GM23338 (cell line): Measurements from ENCODE around the gene OTUD3.

Source experiments
- CREB1 ChIP-seq: fragments of 250-450 bp; sonication (Bioruptor Pico); IDR thresholded peaks from 2 replicates; pipeline ENCODE4 v1.5.0; 2020; ENCODE audit warnings: low read depth, mild to moderate bottlenecking, moderate library complexity
- CTCF ChIP-seq, 2 experiments: fragments of 200-600 bp in 1 of 2; sonication (generic) in 1 of 2; conservative IDR thresholded peaks; 2 replicates each; pipeline versions ENCODE4 v1.5.1 to v1.6.1; 2016 to 2017; ENCODE audit warnings: antibody characterized with exemption in 2 of 2, low read depth in 2 of 2, mild to moderate bottlenecking in 2 of 2, moderate library complexity in 1 of 2
- EZH2 ChIP-seq: fragments of 200-600 bp; sonication (generic); IDR thresholded peaks from one replicate; pipeline ENCODE4 v1.8.0; 2017; ENCODE audit warnings: antibody characterized with exemption, mild to moderate bottlenecking, low read depth; ENCODE audit not compliant: unreplicated experiment
- EZH2phosphoT487 ChIP-seq: fragments of 200-600 bp; sonication (generic); IDR thresholded peaks from one replicate; pipeline ENCODE4 v1.8.1; 2018; ENCODE audit warnings: antibody characterized with exemption; ENCODE audit not compliant: unreplicated experiment
- JUNB ChIP-seq: IDR thresholded peaks from one replicate; pipeline ENCODE4 v1.6.1; 2016; ENCODE audit warnings: antibody characterized with exemption; ENCODE audit not compliant: unreplicated experiment
- POLR2AphosphoS5 ChIP-seq: IDR thresholded peaks from 2 replicates; pipeline ENCODE4 v1.6.1; 2016; ENCODE audit warnings: antibody characterized with exemption, low read depth
- REST ChIP-seq: IDR thresholded peaks from one replicate; pipeline ENCODE4 v1.6.1; 2018; ENCODE audit warnings: antibody characterized with exemption; ENCODE audit not compliant: unreplicated experiment
- STAT1 ChIP-seq: IDR thresholded peaks from one replicate; pipeline ENCODE4 v1.6.1; 2016; ENCODE audit warnings: antibody characterized with exemption; ENCODE audit not compliant: unreplicated experiment
- ZNF114 ChIP-seq: fragments of 250-450 bp; sonication (Bioruptor Pico); IDR thresholded peaks from 2 replicates; pipeline ENCODE4 v1.5.0; 2020; ENCODE audit warnings: mild to moderate bottlenecking, moderate library complexity
- ZNF331 ChIP-seq: fragments of 250-450 bp; sonication (Bioruptor Pico); IDR thresholded peaks from 2 replicates; pipeline ENCODE4 v1.5.0; 2020; ENCODE audit warnings: low read depth, mild to moderate bottlenecking, moderate library complexity

- TF ChIP-seq EZH2phosphoT487: no peak
- no peak for TF ChIP-seq ZNF331 (CRISPR knock-in tag)
- TF ChIP-seq CTCF (conservative IDR thresholded peaks at IDR 0.05; ENCODE audit: low read depth in 2 of 2): no peak
- no peak for TF ChIP-seq EZH2
- no peak for TF ChIP-seq CREB1
- no peak for TF ChIP-seq REST
- TF ChIP-seq POLR2AphosphoS5: no peak
- no peak for TF ChIP-seq ZNF114 (CRISPR knock-in tag)
- TF ChIP-seq JUNB: no peak
- no peak for TF ChIP-seq STAT1
Measured at GRCh38 chr1:19892628-19893168, 10.5 kb downstream of the OTUD3 start.
